Left ventricle myocardium inferior (tissue), 1 donor: ENCODE data around the gene OR11A1. TPM values are rescaled to one million over a fixed set of nuclear protein-coding genes. Genes with fewer than 3 reads are reported as not detected.

ENCODE experiments used
- total RNA-seq: library from RNA; stranded (reverse); fragmentation: NEBNext Ultra II Directional; extraction: Animal tissue kit (Norgen Biotek cat#: 25700); gene quantifications from one replicate; pipeline ENCODE4 v1.2.1, GENCODE V29; 2021
- donor health status: DM: no; HTN: yes; CAD: no; lungs with severe emphysema.

Gene OR11A1
- total RNA-seq, 1 donor from 2014 or later: not detected

Other genes starting within 250 kb of the OR11A1 start
- gene OR14J1, start 155.4 kb downstream of the OR11A1 start, total RNA-seq: not detected
- gene OR5V1, start 88.2 kb downstream of the OR11A1 start, total RNA-seq: not detected
- not detected for gene OR12D3, start 81.8 kb downstream of the OR11A1 start, total RNA-seq
- not detected for gene OR12D2, start 61.4 kb downstream of the OR11A1 start, total RNA-seq
- not detected for gene OR12D1, start 42.1 kb downstream of the OR11A1 start, total RNA-seq
- gene OR10C1, start 17.8 kb downstream of the OR11A1 start, total RNA-seq: not detected
- gene OR2H1, start 84 bp upstream of the OR11A1 start, total RNA-seq: not detected
- gene MAS1L, start 30.9 kb upstream of the OR11A1 start, total RNA-seq: not detected
- gene UBD, start 102.7 kb upstream of the OR11A1 start, total RNA-seq: not detected
- gene OR2H2, start 128.1 kb upstream of the OR11A1 start, total RNA-seq: not detected
- 19.3 TPM for gene GABBR1, start 176.1 kb upstream of the OR11A1 start, total RNA-seq
- 14.7 TPM for gene MOG, start 200.0 kb upstream of the OR11A1 start, total RNA-seq
- gene ZFP57, start 224.1 kb upstream of the OR11A1 start, total RNA-seq: not detected